Natural killer cell (primary cell): ENCODE results near the gene ERC1. TPM values are rescaled to one million over a fixed set of nuclear protein-coding genes. Genes with fewer than 3 reads are reported as not detected.

ENCODE experiments used
- ATAC-seq, 3 donors: fragments of 150-1000 bp in 2 of 3; fragments of 200-7000 bp in 1 of 3; cut with Tn5 transposase; 1 replicate in 1 of 3; 2 replicates in 2 of 3; pipeline ENCODE4 v1.10.0; 2021; ENCODE audit warnings: mild to moderate bottlenecking in 2 of 3, moderate library complexity in 2 of 3
- DNase-seq, 2 donors: peaks; one replicate each; pipeline versions ENCODE4 v3.0.0 to v3.0.0-alpha.2; 2013 to 2021; ENCODE audit warnings: mixed read lengths in 1 of 2
- H3K27ac ChIP-seq: one replicate; pipeline ENCODE4 v1.5.1; 2013; ENCODE audit warnings: mild to moderate bottlenecking, low read length
- H3K27me3 ChIP-seq: one replicate; pipeline ENCODE4 v1.6.1; 2013; ENCODE audit warnings: low read length; ENCODE audit not compliant: control insufficient read depth, insufficient read depth
- H3K36me3 ChIP-seq: one replicate; pipeline ENCODE4 v1.6.1; 2013; ENCODE audit warnings: low read length; ENCODE audit not compliant: control insufficient read depth, insufficient read depth
- H3K4me1 ChIP-seq: one replicate; pipeline ENCODE4 v1.6.1; 2013; ENCODE audit warnings: low read length; ENCODE audit not compliant: control insufficient read depth, insufficient read depth
- H3K4me3 ChIP-seq: one replicate; pipeline ENCODE4 v1.5.1; 2013; ENCODE audit warnings: low read length
- H3K9me3 ChIP-seq: one replicate; pipeline ENCODE4 v1.6.1; 2013; ENCODE audit warnings: low read length; ENCODE audit not compliant: control insufficient read depth, insufficient read depth
- H3K27ac Mint-ChIP-seq, 2 donors: one replicate each; pipeline ENCODE4 v1.8.0; 2022; ENCODE audit warnings: mild to moderate bottlenecking in 2 of 2, mixed read lengths in 2 of 2, moderate library complexity in 1 of 2
- H3K27me3 Mint-ChIP-seq, 2 donors: one replicate each; pipeline ENCODE4 v1.8.0; 2022; ENCODE audit warnings: low read depth in 2 of 2, mixed read lengths in 2 of 2
- H3K36me3 Mint-ChIP-seq: one replicate; pipeline ENCODE4 v1.8.0; 2022; ENCODE audit warnings: mixed read lengths
- H3K4me1 Mint-ChIP-seq, 2 donors: one replicate each; pipeline ENCODE4 v1.8.0; 2022; ENCODE audit warnings: mixed read lengths in 2 of 2
- H3K4me3 Mint-ChIP-seq: one replicate; pipeline ENCODE4 v1.8.0; 2022; ENCODE audit warnings: mild to moderate bottlenecking, moderate library complexity, mixed read lengths
- H3K9me3 Mint-ChIP-seq, 2 donors: one replicate each; pipeline ENCODE4 v1.8.0; 2022; ENCODE audit warnings: mixed read lengths in 2 of 2
- CTCF ChIP-seq: fragments of 200-600 bp; IDR thresholded peaks from one replicate; pipeline ENCODE4 v1.8.0; 2022; ENCODE audit warnings: antibody characterized with exemption
- WGBS: methylation state at CpG from one replicate; pipeline ENCODE4 v1.1.7; 2013; ENCODE audit warnings: missing lambda C conversion rate; ENCODE audit not compliant: insufficient coverage; 5-methylcytosine and 5-hydroxymethylcytosine counted together
- intact Hi-C: fragments of 100-400 bp; cut with micrococcal nuclease; formaldehyde crosslinking; loops from one replicate; pipeline ENCODE4 v1.14.2; 2022
- total RNA-seq, 4 donors: library from RNA; stranded (reverse); fragments of 120-200 nt in 1 of 4; gene quantifications; one replicate each; pipeline versions ENCODE4 v1.2.3 to v1.2.4, GENCODE V29; 2013 to 2022

Gene ERC1
- total RNA-seq, 3 donors from 2014 or later (not counting 1 experiment from before 2014, with no cell fraction given): 43.5 to 54.0 (median 44.9) TPM

- H3K9me3 ChIP-seq: no peaks in the 10 kb centered on the region
- Mint-ChIP-seq H3K27ac (no peak overlapping the region), H3K27me3 (no peaks in the 10 kb centered on the region), H3K9me3 (no peaks in the 10 kb centered on the region), H3K4me1 (no peaks in the 10 kb centered on the region), H3K36me3 (no peaks in the 10 kb centered on the region), H3K4me3 (no peak overlapping the region)
- no peaks in the 10 kb centered on the region for H3K27me3 ChIP-seq
- no peaks in the 10 kb centered on the region for H3K36me3 ChIP-seq
- TF ChIP-seq CTCF: no peak
- DNase-seq (no peak), ATAC-seq (no peak)
- H3K4me3 ChIP-seq: no peak overlapping the region
- H3K27ac ChIP-seq: no peak overlapping the region
- H3K4me1 ChIP-seq: no peaks in the 10 kb centered on the region
- intact Hi-C loops: no loop called here
Measured at GRCh38 chr12:1176191-1176590, 185.2 kb downstream of the ERC1 start.

- H3K27ac Mint-ChIP-seq: no peak overlapping the region
- no peaks in the 10 kb centered on the region for H3K9me3 ChIP-seq
- no peak overlapping the region for H3K4me3 Mint-ChIP-seq
- H3K36me3 ChIP-seq: peaks cover 4% of the 10 kb centered on the region
- no peak overlapping the region for H3K27ac ChIP-seq
- no peaks in the 10 kb centered on the region for H3K27me3 ChIP-seq
- no peak overlapping the region for H3K4me3 ChIP-seq
- ATAC-seq (no peak), DNase-seq (no peak)
- no peaks in the 10 kb centered on the region for H3K36me3 Mint-ChIP-seq
- H3K27me3 Mint-ChIP-seq: no peaks in the 10 kb centered on the region
- WGBS: 100% methylated on average over 1 of the region's 1 CpG
- TF ChIP-seq CTCF: no peak
- intact Hi-C loops: no loop called here
- H3K9me3 Mint-ChIP-seq: no peaks in the 10 kb centered on the region
- no peaks in the 10 kb centered on the region for H3K4me1 Mint-ChIP-seq
- H3K4me1 ChIP-seq: no peaks in the 10 kb centered on the region
Measured at GRCh38 chr12:1179128-1179527, 188.1 kb downstream of the ERC1 start.

- Histone ChIP-seq H3K4me3 (no peak overlapping the region), H3K27ac (no peak overlapping the region), H3K4me1 (no peaks in the 10 kb centered on the region), H3K27me3 (no peaks in the 10 kb centered on the region), H3K36me3 (peaks cover 4% of the 10 kb centered on the region), H3K9me3 (no peaks in the 10 kb centered on the region)
- Mint-ChIP-seq H3K9me3 (no peaks in the 10 kb centered on the region), H3K36me3 (no peaks in the 10 kb centered on the region), H3K27ac (no peak overlapping the region), H3K27me3 (no peaks in the 10 kb centered on the region), H3K4me1 (no peaks in the 10 kb centered on the region), H3K4me3 (no peak overlapping the region)
- ATAC-seq (no peak), DNase-seq (no peak)
- WGBS: no CpG with 5 or more reads among the region's 2 CpGs
- no peak for TF ChIP-seq CTCF
- intact Hi-C loops: no loop called here
Measured at GRCh38 chr12:1182069-1182468, 191.0 kb downstream of the ERC1 start.

GRCh38 chr12:1184402-1184801 is 193.4 kb downstream of the ERC1 start:
- Mint-ChIP-seq H3K27me3 (no peaks in the 10 kb centered on the region), H3K27ac (no peak overlapping the region), H3K9me3 (no peaks in the 10 kb centered on the region), H3K4me3 (no peak overlapping the region), H3K36me3 (no peaks in the 10 kb centered on the region), H3K4me1 (no peaks in the 10 kb centered on the region)
- Histone ChIP-seq H3K27me3 (no peaks in the 10 kb centered on the region), H3K27ac (no peak overlapping the region), H3K36me3 (peaks cover 6% of the 10 kb centered on the region), H3K4me1 (no peaks in the 10 kb centered on the region), H3K4me3 (no peak overlapping the region), H3K9me3 (no peaks in the 10 kb centered on the region)
- WGBS: 93% methylated on average over 1 of the region's 2 CpGs
- no peak for TF ChIP-seq CTCF
- intact Hi-C loops: no loop called here
- ATAC-seq: no peak
- DNase-seq: no peak
